GM19324 (cell line): ENCODE results near the gene JAKMIP1.

Source experiments
- ATAC-seq: cut with Tn5 transposase; IDR thresholded peaks from one replicate; pipeline ENCODE4 v1.9.1; 2021; ENCODE audit warnings: mild to moderate bottlenecking, moderate library complexity; ENCODE audit not compliant: unreplicated experiment, low FRiP score

Gene JAKMIP1

GRCh38 chr4:6071959-6072720 lies 128.2 kb downstream of the JAKMIP1 start:
- no peak for ATAC-seq

- no peak for ATAC-seq
Observed at GRCh38 chr4:6071191-6071958, 129.0 kb downstream of the JAKMIP1 start.

- ATAC-seq = no peak
Observed at GRCh38 chr4:6069845-6070709, 130.3 kb downstream of the JAKMIP1 start.

GRCh38 chr4:6068986-6069385 lies 131.4 kb downstream of the JAKMIP1 start:
- no peak for ATAC-seq

GRCh38 chr4:6065934-6066590 lies 134.3 kb downstream of the JAKMIP1 start:
- ATAC-seq = no peak

- ATAC-seq = no peak
Observed at GRCh38 chr4:6065166-6065565, 135.2 kb downstream of the JAKMIP1 start.

GRCh38 chr4:6064383-6064782 lies 136.0 kb downstream of the JAKMIP1 start:
- no peak for ATAC-seq

- no peak for ATAC-seq
Observed at GRCh38 chr4:6063684-6064083, 136.7 kb downstream of the JAKMIP1 start.

GRCh38 chr4:6062133-6062532 lies 138.2 kb downstream of the JAKMIP1 start:
- ATAC-seq = no peak

- ATAC-seq = no peak
Observed at GRCh38 chr4:6059375-6059805, 141.0 kb downstream of the JAKMIP1 start.

GRCh38 chr4:6058531-6059374 lies 141.6 kb downstream of the JAKMIP1 start:
- no peak for ATAC-seq

GRCh38 chr4:6056976-6057766 lies 143.2 kb downstream of the JAKMIP1 start:
- no peak for ATAC-seq

GRCh38 chr4:6055436-6055835 lies 144.9 kb downstream of the JAKMIP1 start:
- no peak for ATAC-seq

- ATAC-seq = no peak
Observed at GRCh38 chr4:6055030-6055429, 145.3 kb downstream of the JAKMIP1 start.

- no peak for ATAC-seq
Observed at GRCh38 chr4:6054162-6054922, 146.0 kb downstream of the JAKMIP1 start.

GRCh38 chr4:6052679-6053078 lies 147.7 kb downstream of the JAKMIP1 start:
- ATAC-seq = no peak

- no peak for ATAC-seq
Observed at GRCh38 chr4:6050551-6050950, 149.8 kb downstream of the JAKMIP1 start.

GRCh38 chr4:6049985-6050384 lies 150.4 kb downstream of the JAKMIP1 start:
- ATAC-seq = no peak
